Epithelial cell of prostate (primary cell): ENCODE measurements around the gene RPN1.
"Not testable (repeated sequence)": the region's sequence is repeated elsewhere in the genome, so short reads cannot be mapped to it uniquely, and the experiment has no call there.

Source experiments
- DNase-seq: peaks from one replicate; pipeline ENCODE4 v3.0.0-alpha.2; 2011; ENCODE audit warnings: low read depth, low spot score
- H3K27ac ChIP-seq: fragments of 450-650 bp; 2 replicates; pipeline ENCODE4 v1.5.1; 2017; ENCODE audit warnings: mild to moderate bottlenecking

The RPN1 gene

DNA sequence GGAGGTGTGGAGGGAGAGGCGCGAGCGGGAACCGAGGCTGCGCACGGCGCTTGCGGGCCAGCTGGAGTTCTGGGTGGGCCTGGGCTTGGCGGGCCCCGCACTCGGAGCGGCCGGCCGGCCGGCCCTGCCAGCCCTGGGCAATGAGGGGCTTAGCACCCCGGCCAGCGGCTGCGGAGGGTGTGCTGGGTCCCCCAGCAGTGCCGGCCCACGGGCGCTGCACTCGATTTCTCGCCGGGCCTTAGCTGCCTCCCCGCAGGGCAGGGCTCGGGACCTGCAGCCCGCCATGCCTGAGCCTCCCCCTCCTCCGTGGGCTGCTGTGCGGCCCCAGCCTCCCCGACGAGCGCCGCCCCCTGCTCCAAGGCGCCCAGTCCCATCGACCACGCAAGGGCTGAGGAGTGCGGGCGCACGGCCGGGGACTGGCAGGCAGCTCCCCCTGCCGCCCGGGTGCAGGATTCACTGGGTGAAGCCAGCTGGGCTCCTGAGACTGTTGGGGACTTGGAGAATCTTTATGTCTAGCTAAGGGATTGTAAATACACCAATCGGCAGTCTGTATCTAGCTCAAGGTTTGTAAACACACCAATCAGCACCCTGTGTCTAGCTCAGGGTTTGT is 2.9 kb upstream of the RPN1 start:
- not testable (repeated sequence) for DNase-seq, H3K27ac ChIP-seq

- DNase-seq = no peak
- H3K27ac ChIP-seq = peak overlapping the region; percentile 80
Measured at GRCh38 chr3:128648940-128649663, 1.5 kb downstream of the RPN1 start.

GRCh38 chr3:128648402-128648801 is 2.2 kb downstream of the RPN1 start:
- no peak overlapping the region for H3K27ac ChIP-seq
- no peak for DNase-seq

DNA sequence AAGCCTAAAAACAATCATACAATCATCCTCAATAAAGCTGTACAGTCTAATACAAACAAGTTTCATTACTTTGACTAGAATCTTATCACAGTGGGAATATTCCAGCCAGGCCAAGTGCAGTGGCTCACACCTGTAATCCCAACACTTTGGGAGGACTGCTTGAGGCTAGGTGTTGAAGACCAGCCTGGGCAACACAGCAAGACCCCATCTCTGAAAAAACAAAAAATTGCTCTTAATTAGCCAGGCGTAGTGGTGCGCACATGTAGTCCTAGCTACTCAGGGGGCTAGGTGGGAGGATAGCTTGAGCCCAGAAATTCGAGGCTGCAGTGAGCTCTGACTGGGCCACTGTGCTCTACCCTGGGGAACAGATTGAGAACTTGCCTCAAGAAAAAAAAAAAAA is 3.3 kb downstream of the RPN1 start:
- DNase-seq = no peak
- H3K27ac ChIP-seq = no peak overlapping the region

DNA sequence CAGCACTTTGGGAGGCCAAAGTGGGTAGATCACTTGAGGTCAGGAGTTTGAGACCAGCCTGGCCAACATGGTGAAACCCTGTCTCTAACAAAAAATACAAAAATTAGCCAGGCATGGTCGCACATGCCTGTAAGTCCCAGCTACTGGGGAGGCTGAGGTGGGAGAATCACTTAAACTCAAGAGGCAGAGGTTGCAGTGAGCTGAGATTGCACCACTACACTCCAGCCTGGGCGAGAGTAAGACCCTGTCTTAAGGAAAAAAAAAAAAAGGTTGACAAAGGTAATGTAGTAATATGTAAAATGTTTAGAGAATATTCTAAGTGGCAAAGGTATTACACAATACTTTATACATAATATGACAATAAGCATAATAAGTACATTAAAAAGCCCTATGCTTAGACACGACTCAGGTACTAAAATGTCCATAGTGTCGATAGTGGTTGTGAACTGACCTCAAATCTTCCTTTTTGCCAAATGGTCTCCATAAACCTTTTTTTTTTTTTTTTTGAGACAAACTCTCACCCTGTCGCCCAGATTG is 16.5 kb downstream of the RPN1 start:
- DNase-seq = no peak
- H3K27ac ChIP-seq = no peak overlapping the region

GRCh38 chr3:128632301-128632700 is 18.3 kb downstream of the RPN1 start:
- no peak for DNase-seq
- no peak overlapping the region for H3K27ac ChIP-seq

DNA sequence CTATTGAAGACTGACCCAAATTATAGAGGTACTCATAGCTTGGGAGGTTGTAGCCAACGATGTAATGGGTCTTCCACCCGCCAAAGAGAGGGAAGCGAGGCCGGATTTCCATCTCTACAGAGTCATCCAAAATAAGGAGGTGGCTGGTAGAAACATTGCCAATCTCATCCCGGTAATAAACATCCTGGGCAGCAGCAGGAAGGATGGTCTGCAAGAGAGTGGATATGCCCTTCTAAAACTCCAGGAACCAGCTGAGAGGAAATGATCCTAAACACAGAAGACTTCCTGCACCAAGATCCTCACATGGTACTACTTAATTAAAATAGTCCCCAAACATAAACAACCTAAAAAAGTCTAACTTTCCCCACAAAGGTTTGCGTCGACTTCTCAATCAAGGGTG is 20.7 kb downstream of the RPN1 start:
- no peak overlapping the region for H3K27ac ChIP-seq
- no peak for DNase-seq

DNA sequence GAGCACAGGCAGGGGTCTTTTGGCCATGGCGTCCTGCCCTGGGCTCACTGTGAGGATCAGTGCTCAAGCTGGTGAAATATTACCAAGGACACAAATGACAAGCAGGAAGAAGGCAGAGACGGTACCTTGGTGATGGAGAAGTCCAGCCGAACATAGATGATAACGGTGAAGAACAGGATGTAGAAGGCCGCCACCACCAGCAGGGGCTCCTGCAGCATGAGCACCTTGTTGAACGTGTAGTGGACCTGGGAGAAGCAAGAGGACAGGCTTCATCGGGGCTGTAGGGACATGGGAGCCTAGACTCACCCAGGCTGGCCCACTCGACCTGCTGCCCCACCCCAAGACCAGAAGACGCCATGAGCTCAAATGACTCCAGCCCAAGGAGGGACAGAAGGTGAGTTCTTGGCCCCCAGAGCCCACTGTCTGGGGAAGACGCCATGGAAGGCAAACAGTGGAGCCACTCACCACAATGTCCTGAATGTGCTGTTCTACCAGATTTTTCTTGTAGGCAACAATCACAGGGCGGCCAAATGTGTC is 25.1 kb downstream of the RPN1 start:
- no peak for DNase-seq
- no peak overlapping the region for H3K27ac ChIP-seq

- H3K27ac ChIP-seq = no peak overlapping the region
- no peak for DNase-seq
Measured at GRCh38 chr3:128624526-128625138, 26.0 kb downstream of the RPN1 start.

GRCh38 chr3:128623762-128624176 is 26.8 kb downstream of the RPN1 start:
- DNase-seq = no peak
- no peak overlapping the region for H3K27ac ChIP-seq

DNA sequence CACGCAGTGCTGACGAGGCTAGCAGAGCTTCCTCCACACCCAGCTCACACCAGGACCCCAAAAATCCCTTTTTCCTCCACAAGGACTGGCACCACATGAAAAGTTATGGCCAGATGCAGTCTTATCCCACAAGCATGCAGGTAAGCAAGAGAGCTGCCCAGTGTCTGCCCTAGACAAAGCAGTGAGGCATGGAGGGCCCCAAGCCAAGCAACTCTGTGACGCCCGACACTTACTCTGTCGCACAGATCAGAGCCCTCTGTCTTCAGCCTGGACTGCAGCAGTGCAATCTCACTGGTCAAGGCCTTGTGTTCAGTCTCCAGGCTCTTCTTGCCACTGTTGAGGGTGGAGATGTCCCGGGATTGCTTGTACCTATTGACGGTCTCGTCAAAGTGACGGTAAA is 28.7 kb downstream of the RPN1 start:
- DNase-seq = no peak
- no peak overlapping the region for H3K27ac ChIP-seq

DNA sequence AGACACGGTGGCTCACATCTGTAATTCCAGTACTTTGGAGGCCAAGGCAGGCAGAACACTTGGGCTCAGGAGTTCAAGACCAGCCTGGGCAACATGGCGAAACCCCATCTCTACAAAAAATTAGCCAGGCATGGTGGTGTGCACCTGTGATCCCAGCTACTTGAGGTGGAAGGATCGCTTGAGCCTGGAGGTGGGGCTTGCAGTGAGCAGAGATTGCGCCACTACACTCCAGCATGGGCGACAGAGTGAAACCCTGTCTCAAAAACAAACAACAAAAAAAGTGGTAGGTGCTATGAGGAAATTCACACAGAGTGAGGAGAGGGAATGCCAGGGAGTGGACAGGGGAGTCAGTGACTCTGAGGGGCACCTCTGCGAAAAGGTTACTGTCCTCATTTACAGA is 29.4 kb downstream of the RPN1 start:
- H3K27ac ChIP-seq = no peak overlapping the region

GRCh38 chr3:128620268-128620691 is 30.3 kb downstream of the RPN1 start:
- DNase-seq = no peak
- peak overlapping the region; percentile 76 for H3K27ac ChIP-seq

More for the DNA sequence above, 29.4 kb downstream of the RPN1 start:
- DNase-seq = no peak

- H3K27ac ChIP-seq = peak overlapping the region; percentile 76
- peak; percentile 48 for DNase-seq
Measured at GRCh38 chr3:128619146-128619890, 31.3 kb downstream of the RPN1 start.

DNA sequence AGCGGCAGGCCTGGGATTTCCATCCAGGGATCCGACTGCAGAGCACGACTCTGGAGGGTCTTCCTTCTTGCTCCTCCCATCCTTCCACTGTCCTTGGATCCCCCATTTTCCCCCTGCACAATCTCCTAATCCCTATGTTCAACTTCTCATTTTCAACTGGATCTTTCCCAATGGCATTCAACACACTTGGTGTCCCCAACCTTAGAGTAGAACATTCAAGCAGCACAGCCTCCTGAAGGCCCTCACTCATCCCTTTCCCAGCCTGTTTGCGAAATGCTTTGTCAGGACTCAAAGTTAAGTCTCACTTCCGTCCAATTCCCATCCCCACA is 32.3 kb downstream of the RPN1 start:
- no peak for DNase-seq
- peak overlapping the region; percentile 76 for H3K27ac ChIP-seq

- peak; percentile 65 for DNase-seq
- H3K27ac ChIP-seq = peak overlapping the region; percentile 76
Measured at GRCh38 chr3:128617557-128618397, 32.8 kb downstream of the RPN1 start.

DNA sequence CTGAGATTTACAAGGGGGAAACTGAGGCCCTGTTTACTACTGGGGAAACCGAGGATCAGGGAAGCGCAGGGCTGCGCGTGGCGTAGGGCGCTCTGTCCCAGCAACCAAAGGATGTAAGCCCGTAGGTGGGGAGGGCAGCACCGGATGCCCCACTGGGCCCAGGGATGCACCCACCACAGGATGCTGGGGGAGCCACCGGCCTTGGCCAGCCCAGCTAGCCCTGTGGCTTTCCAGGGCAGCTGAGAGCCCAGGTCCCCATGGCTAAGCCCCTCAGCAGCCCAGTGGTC is 33.4 kb downstream of the RPN1 start:
- no peak for DNase-seq
- peak overlapping the region; percentile 76 for H3K27ac ChIP-seq

- DNase-seq = no peak
- H3K27ac ChIP-seq = peak overlapping the region; percentile 76
Measured at GRCh38 chr3:128616516-128617269, 33.9 kb downstream of the RPN1 start.

DNA sequence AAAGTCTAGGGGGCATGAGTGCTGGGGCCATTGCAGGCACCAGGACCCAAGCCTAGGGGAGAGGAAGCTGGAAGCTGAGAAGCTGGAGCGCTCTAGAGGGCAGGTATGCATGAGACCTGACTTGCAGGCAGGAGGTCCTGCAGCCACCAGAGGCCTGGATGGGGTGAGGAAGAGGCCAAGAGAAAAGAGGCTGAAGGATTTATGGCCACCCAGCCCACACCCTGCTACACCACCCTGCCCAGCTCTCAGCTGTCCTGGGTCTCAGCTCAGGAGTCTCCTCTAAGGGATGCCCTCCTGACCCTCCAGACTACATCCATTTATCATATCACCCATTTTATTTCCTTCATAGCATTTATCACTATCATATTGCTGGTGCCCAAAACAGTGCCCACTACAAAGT is 36.5 kb downstream of the RPN1 start:
- no peak for DNase-seq
- H3K27ac ChIP-seq = no peak overlapping the region
